ENCODE measurements around the gene FRAS1. TPM values are rescaled to one million over a fixed set of nuclear protein-coding genes. Genes with fewer than 3 reads are reported as not detected.

The FRAS1 gene
- total and polyA plus RNA-seq, 2 of the 8 experiments (the other 6 are each of a cell fraction or from before 2014, with no cell fraction given) = 38.5 to 109 TPM

DNA sequence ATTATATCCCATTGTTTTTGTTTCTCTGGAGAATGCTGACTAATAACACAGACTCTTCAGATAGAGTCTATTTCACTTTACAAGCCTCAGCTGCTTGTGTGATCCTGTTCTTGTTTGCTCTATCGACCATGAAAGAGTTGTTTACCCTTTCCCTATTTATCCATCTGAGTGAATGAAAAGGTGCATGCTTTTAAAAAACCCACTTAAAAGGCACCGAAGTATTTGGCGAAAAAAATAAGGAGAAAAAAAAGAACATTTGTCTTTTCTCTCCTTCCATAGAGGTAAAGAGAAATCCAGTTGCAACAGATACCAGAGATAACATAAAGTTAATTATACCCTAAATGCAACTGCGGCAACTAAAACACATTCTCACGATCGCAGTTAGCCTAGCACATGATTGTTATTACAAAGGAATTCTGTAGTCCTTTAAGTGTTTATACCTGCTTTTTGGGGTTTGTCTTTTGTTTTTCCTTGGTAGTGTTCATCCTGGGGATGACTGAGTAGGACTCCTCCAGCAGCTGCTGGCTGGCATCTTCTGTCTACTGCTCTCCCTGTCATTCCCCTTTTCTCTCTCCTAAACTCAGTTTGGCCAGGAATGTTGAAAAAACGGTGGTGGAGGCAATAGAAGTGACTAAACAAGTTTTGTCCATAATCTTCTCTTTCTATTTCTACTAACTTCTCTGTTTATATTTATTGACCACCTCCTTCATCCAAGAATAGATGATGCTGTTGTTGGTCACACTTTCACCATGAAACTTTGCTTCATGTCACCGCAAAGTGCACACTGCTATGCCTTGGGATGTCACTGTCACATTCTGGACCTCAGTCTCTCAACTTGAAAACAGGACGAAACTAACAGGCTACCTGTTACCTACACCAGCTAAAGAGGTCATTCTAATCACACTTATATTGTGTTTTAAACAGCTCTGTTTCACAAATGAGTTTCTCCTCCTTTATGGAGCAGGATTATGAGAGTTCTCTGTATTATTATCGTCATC lies 41.9 kb upstream of the FRAS1 start (continued):
- TF ChIP-seq RNF2 (IDR thresholded peaks at IDR 0.05; ENCODE audit: borderline replicate concordance, low read depth, low read length, missing control alignments, poor library complexity, severe bottlenecking) (no peak), BCL11A (IDR thresholded peaks at IDR 0.05; ENCODE audit: low read depth in 2 of 2, low read length in 2 of 2) (no peak), SP4 (IDR thresholded peaks at IDR 0.05; ENCODE audit: low read length) (no peak), NANOG (IDR thresholded peaks at IDR 0.05; ENCODE audit: insufficient read depth, low read depth, low read length, poor library complexity, severe bottlenecking) (no peak), SP2 (IDR thresholded peaks at IDR 0.05; ENCODE audit: low read length) (no peak), RXRA (IDR thresholded peaks at IDR 0.05; ENCODE audit: insufficient read depth, low read depth, low read length) (no peak)
- TF ChIP-seq, protein P1, sequence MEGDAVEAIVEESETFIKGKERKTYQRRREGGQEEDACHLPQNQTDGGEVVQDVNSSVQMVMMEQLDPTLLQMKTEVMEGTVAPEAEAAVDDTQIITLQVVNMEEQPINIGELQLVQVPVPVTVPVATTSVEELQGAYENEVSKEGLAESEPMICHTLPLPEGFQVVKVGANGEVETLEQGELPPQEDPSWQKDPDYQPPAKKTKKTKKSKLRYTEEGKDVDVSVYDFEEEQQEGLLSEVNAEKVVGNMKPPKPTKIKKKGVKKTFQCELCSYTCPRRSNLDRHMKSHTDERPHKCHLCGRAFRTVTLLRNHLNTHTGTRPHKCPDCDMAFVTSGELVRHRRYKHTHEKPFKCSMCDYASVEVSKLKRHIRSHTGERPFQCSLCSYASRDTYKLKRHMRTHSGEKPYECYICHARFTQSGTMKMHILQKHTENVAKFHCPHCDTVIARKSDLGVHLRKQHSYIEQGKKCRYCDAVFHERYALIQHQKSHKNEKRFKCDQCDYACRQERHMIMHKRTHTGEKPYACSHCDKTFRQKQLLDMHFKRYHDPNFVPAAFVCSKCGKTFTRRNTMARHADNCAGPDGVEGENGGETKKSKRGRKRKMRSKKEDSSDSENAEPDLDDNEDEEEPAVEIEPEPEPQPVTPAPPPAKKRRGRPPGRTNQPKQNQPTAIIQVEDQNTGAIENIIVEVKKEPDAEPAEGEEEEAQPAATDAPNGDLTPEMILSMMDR (IDR thresholded peaks at IDR 0.05; ENCODE audit: control extremely low read depth in 1 of 3, insufficient read depth in 1 of 3, low read depth in 1 of 3, low read length in 3 of 3) = no peak

Data from H1 (cell line).